WI38 (cell line): ENCODE data around the gene MS4A15.

Source experiments
- H3K4me3 ChIP-seq: 2 replicates; pipeline ENCODE4 v1.5.1; 2011; ENCODE audit warnings: low read depth, mild to moderate bottlenecking, control low read depth, low read length
- TF ChIP-seq, protein P1 (sequence below): IDR thresholded peaks from 2 replicates; pipeline ENCODE4 v1.5.1; 2012; ENCODE audit warnings: low read depth, mild to moderate bottlenecking, control low read depth, low read length

Gene MS4A15

DNA sequence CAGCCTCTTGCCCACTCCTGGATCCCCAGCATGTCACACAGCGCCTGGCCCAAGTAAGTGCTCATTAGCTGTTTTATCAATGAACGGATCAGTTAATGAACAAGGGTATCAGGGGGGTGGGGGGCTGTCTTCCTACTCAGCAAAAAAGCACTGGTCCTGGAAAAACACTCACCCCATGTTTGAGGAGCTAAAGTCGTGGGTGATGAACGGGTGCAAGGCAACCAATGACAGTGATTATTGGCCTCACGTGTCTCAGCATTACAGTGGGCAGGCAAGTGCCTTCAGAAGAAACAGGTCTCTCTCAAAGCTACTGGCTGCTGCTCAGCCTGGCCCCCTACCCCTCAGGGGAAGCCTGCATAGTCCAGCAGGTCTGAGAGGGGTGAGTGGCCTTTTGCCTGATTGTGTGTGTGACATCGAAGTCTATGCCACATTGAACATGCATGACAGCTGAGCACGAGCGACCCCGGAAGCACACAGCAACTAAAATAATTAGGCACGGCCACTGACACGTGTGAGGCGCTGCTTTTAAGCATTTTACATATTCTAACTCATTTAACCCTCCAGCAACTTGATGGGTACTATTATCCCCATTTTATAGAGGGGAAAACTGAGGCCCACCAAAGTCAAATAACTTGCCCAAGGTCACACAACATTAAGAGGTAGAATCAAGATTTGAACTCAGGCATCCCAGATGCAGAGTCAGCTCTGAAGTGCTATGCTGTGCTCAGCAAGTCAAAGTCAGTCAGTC, 25.9 kb downstream of the MS4A15 start:
- TF ChIP-seq, protein P1, sequence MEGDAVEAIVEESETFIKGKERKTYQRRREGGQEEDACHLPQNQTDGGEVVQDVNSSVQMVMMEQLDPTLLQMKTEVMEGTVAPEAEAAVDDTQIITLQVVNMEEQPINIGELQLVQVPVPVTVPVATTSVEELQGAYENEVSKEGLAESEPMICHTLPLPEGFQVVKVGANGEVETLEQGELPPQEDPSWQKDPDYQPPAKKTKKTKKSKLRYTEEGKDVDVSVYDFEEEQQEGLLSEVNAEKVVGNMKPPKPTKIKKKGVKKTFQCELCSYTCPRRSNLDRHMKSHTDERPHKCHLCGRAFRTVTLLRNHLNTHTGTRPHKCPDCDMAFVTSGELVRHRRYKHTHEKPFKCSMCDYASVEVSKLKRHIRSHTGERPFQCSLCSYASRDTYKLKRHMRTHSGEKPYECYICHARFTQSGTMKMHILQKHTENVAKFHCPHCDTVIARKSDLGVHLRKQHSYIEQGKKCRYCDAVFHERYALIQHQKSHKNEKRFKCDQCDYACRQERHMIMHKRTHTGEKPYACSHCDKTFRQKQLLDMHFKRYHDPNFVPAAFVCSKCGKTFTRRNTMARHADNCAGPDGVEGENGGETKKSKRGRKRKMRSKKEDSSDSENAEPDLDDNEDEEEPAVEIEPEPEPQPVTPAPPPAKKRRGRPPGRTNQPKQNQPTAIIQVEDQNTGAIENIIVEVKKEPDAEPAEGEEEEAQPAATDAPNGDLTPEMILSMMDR, result no peak
- H3K4me3 ChIP-seq, result no peak overlapping the region

- H3K4me3 ChIP-seq, result no peak overlapping the region
- TF ChIP-seq, protein P1, result no peak
Measured at GRCh38 chr11:60783141-60783484, 26.4 kb downstream of the MS4A15 start.

GRCh38 chr11:60783911-60784310, 27.2 kb downstream of the MS4A15 start:
- TF ChIP-seq, protein P1, result no peak
- H3K4me3 ChIP-seq, result no peak overlapping the region

DNA sequence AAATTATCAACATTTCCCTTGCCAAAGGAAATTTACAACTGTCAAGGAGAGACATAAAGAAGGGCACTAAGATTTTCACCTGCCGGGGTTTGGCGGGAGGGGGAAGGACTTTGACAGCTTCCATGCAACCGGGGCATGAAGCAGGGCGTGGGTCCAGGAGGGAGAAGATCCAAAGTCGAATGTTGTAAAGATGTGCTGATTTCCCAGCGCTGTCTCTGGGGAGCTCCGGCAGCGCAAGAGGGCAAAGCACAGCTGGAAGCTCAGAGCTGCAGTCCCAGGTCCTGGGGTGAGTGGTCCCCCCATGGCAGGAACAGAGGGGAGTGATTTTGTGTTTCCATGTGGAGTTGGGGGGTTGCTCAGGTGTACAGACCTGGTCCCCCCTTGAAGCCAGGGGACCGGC, 28.5 kb downstream of the MS4A15 start, which contains the start of gene MS4A10:
Gene MS4A10, plus strand, starts transcription at position 198 of the 400 bp plus-strand sequence. CDS start 5,003 bp downstream, outside the sequence.
- TF ChIP-seq, protein P1, result no peak
- H3K4me3 ChIP-seq, result no peak within 1 kb of the TSS

- TF ChIP-seq, protein P1, result no peak
- H3K4me3 ChIP-seq, result no peak overlapping the region
Measured at GRCh38 chr11:60785806-60786361, 29.2 kb downstream of the MS4A15 start.

- TF ChIP-seq, protein P1, result no peak
- no peak overlapping the region for H3K4me3 ChIP-seq
Measured at GRCh38 chr11:60786811-60787567, 30.3 kb downstream of the MS4A15 start.
